ENCODE results near the gene COL18A1. TPM values are rescaled to one million over a fixed set of nuclear protein-coding genes. Genes with fewer than 3 reads are reported as not detected.

The COL18A1 gene
- total RNA-seq, 1 donor from 2014 or later: 150 TPM

- H3K27ac Mint-ChIP-seq: no peak overlapping the region
- no peak overlapping the region for H3K4me3 Mint-ChIP-seq
These were observed 33.3 kb upstream of the COL18A1 start for GRCh38 chr21:45371655-45372054.

GRCh38 chr21:45372732-45373355, 32.1 kb upstream of the COL18A1 start:
- H3K9me3 Mint-ChIP-seq: no peaks in the 10 kb centered on the region
- no peak overlapping the region for H3K4me3 Mint-ChIP-seq
- no peak overlapping the region for H3K27ac Mint-ChIP-seq
- no peak for DNase-seq (ENCODE audit: extremely low spot score, unreplicated experiment)
- TF ChIP-seq CTCF (conservative IDR thresholded peaks at IDR 0.05): no peak
- no peaks in the 10 kb centered on the region for H3K36me3 Mint-ChIP-seq
- H3K27me3 Mint-ChIP-seq: no peaks in the 10 kb centered on the region
- H3K4me1 Mint-ChIP-seq (ENCODE audit: unreplicated experiment): peaks cover 21% of the 10 kb centered on the region

More at GRCh38 chr21:45371655-45372054, 33.3 kb upstream of the COL18A1 start:
- no peaks in the 10 kb centered on the region for H3K27me3 Mint-ChIP-seq
- no peak for TF ChIP-seq CTCF (conservative IDR thresholded peaks at IDR 0.05)
- no peak for DNase-seq (ENCODE audit: extremely low spot score, unreplicated experiment)
- peaks cover 26% of the 10 kb centered on the region for H3K4me1 Mint-ChIP-seq (ENCODE audit: unreplicated experiment)
- H3K36me3 Mint-ChIP-seq: no peaks in the 10 kb centered on the region
- H3K9me3 Mint-ChIP-seq: no peaks in the 10 kb centered on the region

GRCh38 chr21:45373991-45374816, 30.8 kb upstream of the COL18A1 start:
- TF ChIP-seq CTCF (conservative IDR thresholded peaks at IDR 0.05): no peak
- no peaks in the 10 kb centered on the region for H3K9me3 Mint-ChIP-seq
- no peak for DNase-seq (ENCODE audit: extremely low spot score, unreplicated experiment)
- H3K4me3 Mint-ChIP-seq: no peak overlapping the region
- H3K27me3 Mint-ChIP-seq: no peaks in the 10 kb centered on the region
- no peak overlapping the region for H3K27ac Mint-ChIP-seq
- no peaks in the 10 kb centered on the region for H3K36me3 Mint-ChIP-seq
- peaks cover 22% of the 10 kb centered on the region for H3K4me1 Mint-ChIP-seq (ENCODE audit: unreplicated experiment)

- no peak for DNase-seq (ENCODE audit: extremely low spot score, unreplicated experiment)
- no peak overlapping the region for H3K4me3 Mint-ChIP-seq
- H3K36me3 Mint-ChIP-seq: no peaks in the 10 kb centered on the region
- no peaks in the 10 kb centered on the region for H3K9me3 Mint-ChIP-seq
- TF ChIP-seq CTCF (conservative IDR thresholded peaks at IDR 0.05): no peak
- H3K27ac Mint-ChIP-seq: no peak overlapping the region
- no peaks in the 10 kb centered on the region for H3K27me3 Mint-ChIP-seq
- peaks cover 29% of the 10 kb centered on the region for H3K4me1 Mint-ChIP-seq (ENCODE audit: unreplicated experiment)
These were observed 30.0 kb upstream of the COL18A1 start for GRCh38 chr21:45374826-45375455.

GRCh38 chr21:45376459-45377324, 28.3 kb upstream of the COL18A1 start:
- Mint-ChIP-seq H3K4me3 (no peak overlapping the region), H3K36me3 (no peaks in the 10 kb centered on the region), H3K9me3 (no peaks in the 10 kb centered on the region), H3K27ac (peak overlapping the region; percentile 50), H3K4me1 (ENCODE audit: unreplicated experiment) (peaks cover 23% of the 10 kb centered on the region), H3K27me3 (no peaks in the 10 kb centered on the region)
- DNase-seq (ENCODE audit: extremely low spot score, unreplicated experiment): no peak
- no peak for TF ChIP-seq CTCF (conservative IDR thresholded peaks at IDR 0.05)
